GM21619 (cell line): ENCODE data around the gene LEFTY1.
A peak's percentile ranks its signal among the peaks of the same experiment; 100 is the strongest.
"Not testable (repeated sequence)": the region's sequence is repeated elsewhere in the genome, so short reads cannot be mapped to it uniquely, and the experiment has no call there.

ENCODE experiments used
- ATAC-seq: cut with Tn5 transposase; IDR thresholded peaks from one replicate; pipeline ENCODE4 v1.9.1; 2021; ENCODE audit not compliant: unreplicated experiment

LEFTY1 gene

GRCh38 chr1:225851805-225852204, 37.1 kb downstream of the LEFTY1 start:
- ATAC-seq: peak; percentile 46

- no peak for ATAC-seq
Measured at GRCh38 chr1:225850370-225850769, 38.6 kb downstream of the LEFTY1 start.

- ATAC-seq: no peak
Measured at GRCh38 chr1:225849925-225850324, 39.0 kb downstream of the LEFTY1 start.

GRCh38 chr1:225848030-225848955, 40.7 kb downstream of the LEFTY1 start:
- ATAC-seq: peak; percentile 71

- ATAC-seq: no peak
Measured at GRCh38 chr1:225847610-225848009, 41.3 kb downstream of the LEFTY1 start.

- ATAC-seq: no peak
Measured at GRCh38 chr1:225846331-225847310, 42.3 kb downstream of the LEFTY1 start.

- no peak for ATAC-seq
Measured at GRCh38 chr1:225845571-225846259, 43.2 kb downstream of the LEFTY1 start.

- ATAC-seq: no peak
Measured at GRCh38 chr1:225845097-225845496, 43.8 kb downstream of the LEFTY1 start.

- ATAC-seq: no peak
Measured at GRCh38 chr1:225844236-225845061, 44.5 kb downstream of the LEFTY1 start.

GRCh38 chr1:225843426-225843795, 45.5 kb downstream of the LEFTY1 start:
- ATAC-seq: no peak

- ATAC-seq: no peak
Measured at GRCh38 chr1:225842788-225843425, 46.0 kb downstream of the LEFTY1 start.

- no peak for ATAC-seq
Measured at GRCh38 chr1:225842074-225842473, 46.9 kb downstream of the LEFTY1 start.

GRCh38 chr1:225840713-225841112, 48.2 kb downstream of the LEFTY1 start:
- ATAC-seq: no peak

- ATAC-seq: no peak
Measured at GRCh38 chr1:225840223-225840610, 48.7 kb downstream of the LEFTY1 start.

- ATAC-seq: no peak
Measured at GRCh38 chr1:225838793-225839192, 50.2 kb downstream of the LEFTY1 start.

GRCh38 chr1:225836296-225836695, 52.6 kb downstream of the LEFTY1 start:
- not testable (repeated sequence) for ATAC-seq
